ENCODE results near the gene OIT3.

GRCh38 chr10:72924351-72924750, 30.8 kb downstream of the OIT3 start:
- TF ChIP-seq, protein P1, sequence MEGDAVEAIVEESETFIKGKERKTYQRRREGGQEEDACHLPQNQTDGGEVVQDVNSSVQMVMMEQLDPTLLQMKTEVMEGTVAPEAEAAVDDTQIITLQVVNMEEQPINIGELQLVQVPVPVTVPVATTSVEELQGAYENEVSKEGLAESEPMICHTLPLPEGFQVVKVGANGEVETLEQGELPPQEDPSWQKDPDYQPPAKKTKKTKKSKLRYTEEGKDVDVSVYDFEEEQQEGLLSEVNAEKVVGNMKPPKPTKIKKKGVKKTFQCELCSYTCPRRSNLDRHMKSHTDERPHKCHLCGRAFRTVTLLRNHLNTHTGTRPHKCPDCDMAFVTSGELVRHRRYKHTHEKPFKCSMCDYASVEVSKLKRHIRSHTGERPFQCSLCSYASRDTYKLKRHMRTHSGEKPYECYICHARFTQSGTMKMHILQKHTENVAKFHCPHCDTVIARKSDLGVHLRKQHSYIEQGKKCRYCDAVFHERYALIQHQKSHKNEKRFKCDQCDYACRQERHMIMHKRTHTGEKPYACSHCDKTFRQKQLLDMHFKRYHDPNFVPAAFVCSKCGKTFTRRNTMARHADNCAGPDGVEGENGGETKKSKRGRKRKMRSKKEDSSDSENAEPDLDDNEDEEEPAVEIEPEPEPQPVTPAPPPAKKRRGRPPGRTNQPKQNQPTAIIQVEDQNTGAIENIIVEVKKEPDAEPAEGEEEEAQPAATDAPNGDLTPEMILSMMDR (IDR thresholded peaks at IDR 0.05), result no peak
- no peak for TF ChIP-seq POLR2A (IDR thresholded peaks at IDR 0.05)
